Testis (tissue), 3 donors: ENCODE results near the gene FOXC2. TPM values are rescaled to one million over a fixed set of nuclear protein-coding genes. Genes with fewer than 3 reads are reported as not detected.
A peak's percentile ranks its signal among the peaks of the same experiment; 100 is the strongest.

Source experiments
- DNase-seq: peaks from one replicate; pipeline ENCODE4 v3.0.0-alpha.2; 2019
- H3K27ac ChIP-seq, 2 donors: fragments of 200-600 bp; sonication (generic); one replicate each; pipeline ENCODE4 v1.5.1; 2019
- H3K27me3 ChIP-seq: fragments of 200-600 bp; sonication (generic); one replicate; pipeline ENCODE4 v1.5.1; 2019
- H3K36me3 ChIP-seq: fragments of 200-600 bp; sonication (generic); one replicate; pipeline ENCODE4 v1.5.1; 2017; ENCODE audit warnings: low read depth; ENCODE audit errors: missing control alignments
- H3K4me1 ChIP-seq: fragments of 200-600 bp; sonication (generic); one replicate; pipeline ENCODE4 v1.5.1; 2019
- H3K4me3 ChIP-seq, 2 donors: fragments of 200-600 bp; sonication (generic); one replicate each; pipeline ENCODE4 v1.5.1; 2017 to 2019
- H3K9me3 ChIP-seq: fragments of 200-600 bp; sonication (generic); one replicate; pipeline ENCODE4 v1.5.1; 2017
- CTCF ChIP-seq, 3 experiments: fragments of 450-650 bp in 2 of 3; fragments of 200-600 bp in 1 of 3; sonication (generic) in 1 of 3; IDR thresholded peaks; one replicate each; pipeline ENCODE4 v1.5.1; 2016 to 2019; ENCODE audit warnings: antibody characterized with exemption in 3 of 3, mild to moderate bottlenecking in 2 of 3, moderate library complexity in 1 of 3
- POLR2A ChIP-seq: fragments of 450-650 bp; IDR thresholded peaks from one replicate; pipeline ENCODE4 v1.6.1; 2017; ENCODE audit warnings: antibody characterized with exemption, mild to moderate bottlenecking, moderate library complexity
- WGBS, 2 donors: methylation state at CpG; one replicate each; pipeline ENCODE4 v1.1.5; 2018; 5-methylcytosine and 5-hydroxymethylcytosine counted together
- intact Hi-C: fragments of 100-400 bp; cut with DNase I; formaldehyde crosslinking; loops from one replicate; pipeline ENCODE4 v1.15.1; 2023; ENCODE audit warnings: low total_unique reads
- polyA plus RNA-seq: library from polyadenylated mRNA; stranded (reverse); fragments of 350-450 nt; fragmentation: Illumina TruSeq; extraction: RNeasy Lipid Tissue Mini Kit (QIAGEN cat#74804); gene quantifications from one replicate; pipeline ENCODE4 v1.2.3, GENCODE V29; 2014; ENCODE audit warnings: low read depth, low replicate concordance; ENCODE audit not compliant: insufficient read depth
- total RNA-seq, 2 donors: library from RNA; depleted of rRNA; stranded (reverse); fragments of >200 nt; gene quantifications; one replicate each; pipeline ENCODE4 v1.2.3, GENCODE V29; 2016

Gene FOXC2
- total and polyA plus RNA-seq, 3 donors from 2014 or later, result 3.9 to 11.2 (median 7.6) TPM

GRCh38 chr16:86528061-86528929, 38.3 kb upstream of the FOXC2 start:
- DNase-seq, result no peak
- intact Hi-C loops, result no loop called here
- Histone ChIP-seq H3K27ac (no peak overlapping the region), H3K36me3 (no peaks in the 10 kb centered on the region), H3K9me3 (no peaks in the 10 kb centered on the region), H3K4me3 (no peak overlapping the region), H3K4me1 (no peaks in the 10 kb centered on the region), H3K27me3 (no peaks in the 10 kb centered on the region)
- WGBS, 2 donors, result 91 to 93% methylated on average over 25 to 38 of the region's 38 CpGs
- TF ChIP-seq CTCF (IDR thresholded peaks at IDR 0.05) (no peak), POLR2A (no peak)

GRCh38 chr16:86529160-86529559, 37.5 kb upstream of the FOXC2 start:
- Histone ChIP-seq H3K36me3 (no peaks in the 10 kb centered on the region), H3K27ac (no peak overlapping the region), H3K27me3 (no peaks in the 10 kb centered on the region), H3K4me1 (no peaks in the 10 kb centered on the region), H3K4me3 (no peak overlapping the region), H3K9me3 (no peaks in the 10 kb centered on the region)
- no peak for DNase-seq
- WGBS, 2 donors, result 80 to 88% methylated on average over 7 to 8 of the region's 8 CpGs
- intact Hi-C loops, result no loop called here
- TF ChIP-seq POLR2A (no peak), CTCF (IDR thresholded peaks at IDR 0.05) (no peak)

- intact Hi-C loops, result no loop called here
These were observed 36.1 kb upstream of the FOXC2 start for GRCh38 chr16:86530251-86531190.

GRCh38 chr16:86531191-86531545, 35.5 kb upstream of the FOXC2 start:
- Histone ChIP-seq H3K27ac (peak overlapping the region in 1 of 2 donors; percentile 59), H3K9me3 (no peaks in the 10 kb centered on the region), H3K4me1 (no peaks in the 10 kb centered on the region), H3K4me3 (no peak overlapping the region), H3K36me3 (no peaks in the 10 kb centered on the region), H3K27me3 (no peaks in the 10 kb centered on the region)
- peak; percentile 70 for DNase-seq
- intact Hi-C loops, result no loop called here
- no peak for TF ChIP-seq POLR2A
- no peak for TF ChIP-seq CTCF (IDR thresholded peaks at IDR 0.05)
- WGBS, 2 donors, result 62 to 64% methylated on average over 7 of the region's 7 CpGs

More at GRCh38 chr16:86530251-86531190, 36.1 kb upstream of the FOXC2 start:
- peak overlapping the region in 1 of 2 donors; percentile 59 for H3K27ac ChIP-seq
- no peaks in the 10 kb centered on the region for H3K4me1 ChIP-seq
- TF ChIP-seq POLR2A, result no peak
- no peak for TF ChIP-seq CTCF (IDR thresholded peaks at IDR 0.05)
- H3K36me3 ChIP-seq, result no peaks in the 10 kb centered on the region
- no peaks in the 10 kb centered on the region for H3K9me3 ChIP-seq
- DNase-seq, result no peak
- H3K4me3 ChIP-seq, result no peak overlapping the region
- no peaks in the 10 kb centered on the region for H3K27me3 ChIP-seq
- 72 to 73% methylated on average over 31 of the region's 31 CpGs for WGBS, 2 donors
